K562 (cell line): Measurements from ENCODE around the gene SMG6. TPM values are rescaled to one million over a fixed set of nuclear protein-coding genes. Genes with fewer than 3 reads are reported as not detected.

Experiments used
- ASH1L ChIP-seq: fragments of 450-650 bp; IDR thresholded peaks from 2 replicates; pipeline ENCODE4 v1.6.1; 2018; ENCODE audit warnings: borderline replicate concordance, mild to moderate bottlenecking, low read depth; ENCODE audit not compliant: partially characterized antibody
- RFX1 ChIP-seq: fragments of 450-650 bp; IDR thresholded peaks from 2 replicates; pipeline ENCODE4 v1.6.1; 2016; ENCODE audit warnings: mild to moderate bottlenecking, moderate library complexity
- polyA plus RNA-seq, 8 experiments: library from polyadenylated mRNA; depleted of rRNA in 4 of 8; stranded (reverse) in 5 of 8; unstranded in 3 of 8; fragments of >200 nt; fragmentation: Nextera tagmentation in 2 of 8; fragmentation: Illumina TruSeq in 1 of 8; extraction: Ambion mirVana in 2 of 8; extraction: Trizol in 1 of 8; gene quantifications; 2 replicates each; pipeline versions ENCODE4 v1.2.1 to v1.2.3, GENCODE V29; 2011 to 2014; ENCODE audit warnings: inconsistent platforms in 1 of 8, missing spikeins in 1 of 8
- total RNA-seq, 7 experiments: library from RNA; depleted of rRNA in 6 of 7; stranded (reverse); fragments of >200 nt in 6 of 7; fragmentation: Illumina TruSeq in 2 of 7; extraction: Trizol in 2 of 7; gene quantifications; 2 replicates each; pipeline versions ENCODE4 v1.2.1 to v1.2.3, GENCODE V29; 2011 to 2021; ENCODE audit warnings: low replicate concordance in 1 of 7
- TF ChIP-seq, protein P1 (sequence below): fragments of 200-600 bp; sonication (generic); IDR thresholded peaks from one replicate; pipeline ENCODE4 v1.6.1; 2012; ENCODE audit warnings: mild to moderate bottlenecking, low read depth, low read length, inconsistent platforms
- TF ChIP-seq, protein P2 (sequence below): fragments of 450-650 bp; formaldehyde crosslinking; IDR thresholded peaks from 2 replicates; pipeline ENCODE4 v1.4.0; 2020; ENCODE audit warnings: mild to moderate bottlenecking, moderate library complexity
- TF ChIP-seq, protein P3 (sequence below): conservative IDR thresholded peaks from 2 replicates; pipeline ENCODE4 v1.6.1; 2011; ENCODE audit warnings: low read depth, mild to moderate bottlenecking, low read length; ENCODE audit not compliant: control insufficient read depth
- TF ChIP-seq, protein P4 (sequence below), 2 experiments: fragments of 150-350 bp in 1 of 2; IDR thresholded peaks; 2 replicates each; pipeline ENCODE4 v1.6.1; 2012 to 2016; ENCODE audit warnings: low read depth in 2 of 2, low read length in 2 of 2, mild to moderate bottlenecking in 1 of 2, moderate library complexity in 1 of 2
- TF ChIP-seq, protein P5 (sequence below): sonication (generic); formaldehyde crosslinking; IDR thresholded peaks from 2 replicates; pipeline ENCODE4 v1.9.0; 2022; ENCODE audit warnings: mild to moderate bottlenecking, missing genetic modification reagents

The SMG6 gene
- total and polyA plus RNA-seq, 9 of the 15 experiments (the other 6 are each of a cell fraction or from before 2014, with no cell fraction given) = 0.44 to 13.9 (median 6.0) TPM

DNA sequence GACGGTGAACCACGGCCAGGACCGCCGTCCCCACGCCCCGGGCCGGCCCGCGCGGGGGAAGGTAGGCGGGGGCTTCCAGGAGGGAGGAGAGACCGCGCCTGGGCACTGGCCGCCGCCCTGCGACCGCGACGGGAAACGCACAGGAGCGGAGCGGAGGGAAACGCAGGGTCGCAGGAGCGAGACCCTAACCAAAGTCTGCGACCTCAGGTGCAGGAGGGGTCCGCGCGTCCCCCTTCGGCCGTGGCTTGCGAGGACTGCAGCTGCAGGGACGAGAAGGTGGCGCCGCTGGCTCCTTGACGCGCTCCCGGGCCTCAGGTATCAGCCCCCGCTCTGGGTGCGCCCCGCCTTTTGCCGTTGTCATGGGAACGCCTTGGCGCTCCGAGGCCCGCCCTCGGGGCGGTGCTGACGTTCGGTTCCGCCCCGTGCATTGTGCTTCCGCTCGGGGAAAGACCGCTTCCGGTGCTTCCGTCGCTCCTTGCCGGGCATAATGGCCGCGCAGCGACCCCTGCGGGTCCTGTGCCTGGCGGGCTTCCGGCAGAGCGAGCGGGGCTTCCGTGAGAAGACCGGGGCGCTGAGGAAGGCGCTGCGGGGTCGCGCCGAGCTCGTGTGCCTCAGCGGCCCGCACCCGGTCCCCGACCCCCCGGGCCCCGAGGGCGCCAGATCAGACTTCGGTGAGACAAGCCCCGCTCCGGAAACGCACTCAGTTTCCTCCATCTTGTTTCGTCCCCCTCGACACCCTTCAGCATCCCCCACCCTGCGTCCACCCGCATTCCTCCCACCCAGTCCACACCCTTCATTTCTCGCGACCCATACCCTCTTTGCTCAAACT, 261.8 kb downstream of the SMG6 start, which contains the start of gene OVCA2 (continued):
- TF ChIP-seq, protein P1, sequence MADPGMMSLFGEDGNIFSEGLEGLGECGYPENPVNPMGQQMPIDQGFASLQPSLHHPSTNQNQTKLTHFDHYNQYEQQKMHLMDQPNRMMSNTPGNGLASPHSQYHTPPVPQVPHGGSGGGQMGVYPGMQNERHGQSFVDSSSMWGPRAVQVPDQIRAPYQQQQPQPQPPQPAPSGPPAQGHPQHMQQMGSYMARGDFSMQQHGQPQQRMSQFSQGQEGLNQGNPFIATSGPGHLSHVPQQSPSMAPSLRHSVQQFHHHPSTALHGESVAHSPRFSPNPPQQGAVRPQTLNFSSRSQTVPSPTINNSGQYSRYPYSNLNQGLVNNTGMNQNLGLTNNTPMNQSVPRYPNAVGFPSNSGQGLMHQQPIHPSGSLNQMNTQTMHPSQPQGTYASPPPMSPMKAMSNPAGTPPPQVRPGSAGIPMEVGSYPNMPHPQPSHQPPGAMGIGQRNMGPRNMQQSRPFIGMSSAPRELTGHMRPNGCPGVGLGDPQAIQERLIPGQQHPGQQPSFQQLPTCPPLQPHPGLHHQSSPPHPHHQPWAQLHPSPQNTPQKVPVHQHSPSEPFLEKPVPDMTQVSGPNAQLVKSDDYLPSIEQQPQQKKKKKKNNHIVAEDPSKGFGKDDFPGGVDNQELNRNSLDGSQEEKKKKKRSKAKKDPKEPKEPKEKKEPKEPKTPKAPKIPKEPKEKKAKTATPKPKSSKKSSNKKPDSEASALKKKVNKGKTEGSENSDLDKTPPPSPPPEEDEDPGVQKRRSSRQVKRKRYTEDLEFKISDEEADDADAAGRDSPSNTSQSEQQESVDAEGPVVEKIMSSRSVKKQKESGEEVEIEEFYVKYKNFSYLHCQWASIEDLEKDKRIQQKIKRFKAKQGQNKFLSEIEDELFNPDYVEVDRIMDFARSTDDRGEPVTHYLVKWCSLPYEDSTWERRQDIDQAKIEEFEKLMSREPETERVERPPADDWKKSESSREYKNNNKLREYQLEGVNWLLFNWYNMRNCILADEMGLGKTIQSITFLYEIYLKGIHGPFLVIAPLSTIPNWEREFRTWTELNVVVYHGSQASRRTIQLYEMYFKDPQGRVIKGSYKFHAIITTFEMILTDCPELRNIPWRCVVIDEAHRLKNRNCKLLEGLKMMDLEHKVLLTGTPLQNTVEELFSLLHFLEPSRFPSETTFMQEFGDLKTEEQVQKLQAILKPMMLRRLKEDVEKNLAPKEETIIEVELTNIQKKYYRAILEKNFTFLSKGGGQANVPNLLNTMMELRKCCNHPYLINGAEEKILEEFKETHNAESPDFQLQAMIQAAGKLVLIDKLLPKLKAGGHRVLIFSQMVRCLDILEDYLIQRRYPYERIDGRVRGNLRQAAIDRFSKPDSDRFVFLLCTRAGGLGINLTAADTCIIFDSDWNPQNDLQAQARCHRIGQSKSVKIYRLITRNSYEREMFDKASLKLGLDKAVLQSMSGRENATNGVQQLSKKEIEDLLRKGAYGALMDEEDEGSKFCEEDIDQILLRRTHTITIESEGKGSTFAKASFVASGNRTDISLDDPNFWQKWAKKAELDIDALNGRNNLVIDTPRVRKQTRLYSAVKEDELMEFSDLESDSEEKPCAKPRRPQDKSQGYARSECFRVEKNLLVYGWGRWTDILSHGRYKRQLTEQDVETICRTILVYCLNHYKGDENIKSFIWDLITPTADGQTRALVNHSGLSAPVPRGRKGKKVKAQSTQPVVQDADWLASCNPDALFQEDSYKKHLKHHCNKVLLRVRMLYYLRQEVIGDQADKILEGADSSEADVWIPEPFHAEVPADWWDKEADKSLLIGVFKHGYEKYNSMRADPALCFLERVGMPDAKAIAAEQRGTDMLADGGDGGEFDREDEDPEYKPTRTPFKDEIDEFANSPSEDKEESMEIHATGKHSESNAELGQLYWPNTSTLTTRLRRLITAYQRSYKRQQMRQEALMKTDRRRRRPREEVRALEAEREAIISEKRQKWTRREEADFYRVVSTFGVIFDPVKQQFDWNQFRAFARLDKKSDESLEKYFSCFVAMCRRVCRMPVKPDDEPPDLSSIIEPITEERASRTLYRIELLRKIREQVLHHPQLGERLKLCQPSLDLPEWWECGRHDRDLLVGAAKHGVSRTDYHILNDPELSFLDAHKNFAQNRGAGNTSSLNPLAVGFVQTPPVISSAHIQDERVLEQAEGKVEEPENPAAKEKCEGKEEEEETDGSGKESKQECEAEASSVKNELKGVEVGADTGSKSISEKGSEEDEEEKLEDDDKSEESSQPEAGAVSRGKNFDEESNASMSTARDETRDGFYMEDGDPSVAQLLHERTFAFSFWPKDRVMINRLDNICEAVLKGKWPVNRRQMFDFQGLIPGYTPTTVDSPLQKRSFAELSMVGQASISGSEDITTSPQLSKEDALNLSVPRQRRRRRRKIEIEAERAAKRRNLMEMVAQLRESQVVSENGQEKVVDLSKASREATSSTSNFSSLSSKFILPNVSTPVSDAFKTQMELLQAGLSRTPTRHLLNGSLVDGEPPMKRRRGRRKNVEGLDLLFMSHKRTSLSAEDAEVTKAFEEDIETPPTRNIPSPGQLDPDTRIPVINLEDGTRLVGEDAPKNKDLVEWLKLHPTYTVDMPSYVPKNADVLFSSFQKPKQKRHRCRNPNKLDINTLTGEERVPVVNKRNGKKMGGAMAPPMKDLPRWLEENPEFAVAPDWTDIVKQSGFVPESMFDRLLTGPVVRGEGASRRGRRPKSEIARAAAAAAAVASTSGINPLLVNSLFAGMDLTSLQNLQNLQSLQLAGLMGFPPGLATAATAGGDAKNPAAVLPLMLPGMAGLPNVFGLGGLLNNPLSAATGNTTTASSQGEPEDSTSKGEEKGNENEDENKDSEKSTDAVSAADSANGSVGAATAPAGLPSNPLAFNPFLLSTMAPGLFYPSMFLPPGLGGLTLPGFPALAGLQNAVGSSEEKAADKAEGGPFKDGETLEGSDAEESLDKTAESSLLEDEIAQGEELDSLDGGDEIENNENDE = no peak
- TF ChIP-seq ASH1L (no peak), RFX1 (peak; percentile 98)
- TF ChIP-seq, protein P2, sequence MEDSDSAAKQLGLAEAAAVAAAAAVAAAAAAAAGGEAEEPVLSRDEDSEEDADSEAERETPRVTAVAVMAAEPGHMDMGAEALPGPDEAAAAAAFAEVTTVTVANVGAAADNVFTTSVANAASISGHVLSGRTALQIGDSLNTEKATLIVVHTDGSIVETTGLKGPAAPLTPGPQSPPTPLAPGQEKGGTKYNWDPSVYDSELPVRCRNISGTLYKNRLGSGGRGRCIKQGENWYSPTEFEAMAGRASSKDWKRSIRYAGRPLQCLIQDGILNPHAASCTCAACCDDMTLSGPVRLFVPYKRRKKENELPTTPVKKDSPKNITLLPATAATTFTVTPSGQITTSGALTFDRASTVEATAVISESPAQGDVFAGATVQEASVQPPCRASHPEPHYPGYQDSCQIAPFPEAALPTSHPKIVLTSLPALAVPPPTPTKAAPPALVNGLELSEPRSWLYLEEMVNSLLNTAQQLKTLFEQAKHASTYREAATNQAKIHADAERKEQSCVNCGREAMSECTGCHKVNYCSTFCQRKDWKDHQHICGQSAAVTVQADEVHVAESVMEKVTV = no peak
- TF ChIP-seq, protein P3, sequence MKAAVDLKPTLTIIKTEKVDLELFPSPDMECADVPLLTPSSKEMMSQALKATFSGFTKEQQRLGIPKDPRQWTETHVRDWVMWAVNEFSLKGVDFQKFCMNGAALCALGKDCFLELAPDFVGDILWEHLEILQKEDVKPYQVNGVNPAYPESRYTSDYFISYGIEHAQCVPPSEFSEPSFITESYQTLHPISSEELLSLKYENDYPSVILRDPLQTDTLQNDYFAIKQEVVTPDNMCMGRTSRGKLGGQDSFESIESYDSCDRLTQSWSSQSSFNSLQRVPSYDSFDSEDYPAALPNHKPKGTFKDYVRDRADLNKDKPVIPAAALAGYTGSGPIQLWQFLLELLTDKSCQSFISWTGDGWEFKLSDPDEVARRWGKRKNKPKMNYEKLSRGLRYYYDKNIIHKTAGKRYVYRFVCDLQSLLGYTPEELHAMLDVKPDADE = peak; percentile 49
- TF ChIP-seq, protein P4, sequence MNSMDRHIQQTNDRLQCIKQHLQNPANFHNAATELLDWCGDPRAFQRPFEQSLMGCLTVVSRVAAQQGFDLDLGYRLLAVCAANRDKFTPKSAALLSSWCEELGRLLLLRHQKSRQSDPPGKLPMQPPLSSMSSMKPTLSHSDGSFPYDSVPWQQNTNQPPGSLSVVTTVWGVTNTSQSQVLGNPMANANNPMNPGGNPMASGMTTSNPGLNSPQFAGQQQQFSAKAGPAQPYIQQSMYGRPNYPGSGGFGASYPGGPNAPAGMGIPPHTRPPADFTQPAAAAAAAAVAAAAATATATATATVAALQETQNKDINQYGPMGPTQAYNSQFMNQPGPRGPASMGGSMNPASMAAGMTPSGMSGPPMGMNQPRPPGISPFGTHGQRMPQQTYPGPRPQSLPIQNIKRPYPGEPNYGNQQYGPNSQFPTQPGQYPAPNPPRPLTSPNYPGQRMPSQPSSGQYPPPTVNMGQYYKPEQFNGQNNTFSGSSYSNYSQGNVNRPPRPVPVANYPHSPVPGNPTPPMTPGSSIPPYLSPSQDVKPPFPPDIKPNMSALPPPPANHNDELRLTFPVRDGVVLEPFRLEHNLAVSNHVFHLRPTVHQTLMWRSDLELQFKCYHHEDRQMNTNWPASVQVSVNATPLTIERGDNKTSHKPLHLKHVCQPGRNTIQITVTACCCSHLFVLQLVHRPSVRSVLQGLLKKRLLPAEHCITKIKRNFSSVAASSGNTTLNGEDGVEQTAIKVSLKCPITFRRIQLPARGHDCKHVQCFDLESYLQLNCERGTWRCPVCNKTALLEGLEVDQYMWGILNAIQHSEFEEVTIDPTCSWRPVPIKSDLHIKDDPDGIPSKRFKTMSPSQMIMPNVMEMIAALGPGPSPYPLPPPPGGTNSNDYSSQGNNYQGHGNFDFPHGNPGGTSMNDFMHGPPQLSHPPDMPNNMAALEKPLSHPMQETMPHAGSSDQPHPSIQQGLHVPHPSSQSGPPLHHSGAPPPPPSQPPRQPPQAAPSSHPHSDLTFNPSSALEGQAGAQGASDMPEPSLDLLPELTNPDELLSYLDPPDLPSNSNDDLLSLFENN (IDR thresholded peaks at IDR 0.05; ENCODE audit: low read depth in 2 of 2, low read length in 2 of 2) = no peak
- TF ChIP-seq, protein P5, sequence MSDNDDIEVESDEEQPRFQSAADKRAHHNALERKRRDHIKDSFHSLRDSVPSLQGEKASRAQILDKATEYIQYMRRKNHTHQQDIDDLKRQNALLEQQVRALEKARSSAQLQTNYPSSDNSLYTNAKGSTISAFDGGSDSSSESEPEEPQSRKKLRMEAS (CRISPR knock-in tag) = no peak; the same call in none of the 2 replicates
